HepG2 (cell line): ENCODE measurements around the gene PBX4. TPM values are rescaled to one million over a fixed set of nuclear protein-coding genes. Genes with fewer than 3 reads are reported as not detected.

Source experiments
- ATAC-seq: fragments of 200-7000 bp; cut with Tn5 transposase; 3 replicates; pipeline ENCODE4 v1.9.1; 2020; ENCODE audit warnings: mild to moderate bottlenecking, moderate library complexity
- BruUV-seq: library from RNA; stranded (reverse); fragments of 400-500 nt; replicated peaks from 2 replicates; lab custom pipeline; 2021; lab: Mats Ljungman, UMichigan
- CTCF ChIA-PET: fragments of 300-600 bp; formaldehyde crosslinking; extraction: SDS; loops from one replicate; lab custom pipeline; 2021; ENCODE audit warnings: low total read pairs, inconsistent platforms, low intra/inter-chr PET ratio; lab: Yijun Ruan, JAX
- POLR2A ChIA-PET: fragments of 350-600 bp; sonication (Branson Sonifier 250); formaldehyde crosslinking; loops from one replicate; lab custom pipeline; 2020; ENCODE audit warnings: antibody characterized with exemption, inconsistent platforms; lab: Yijun Ruan, JAX
- DNase-seq: peaks from one replicate; pipeline ENCODE4 v3.0.0-alpha.2; 2015; ENCODE audit warnings: low spot score
- FAIRE-seq: peaks from 3 replicates; lab custom pipeline; 2011; peaks lifted over from hg19 to GRCh38; lab: Jason Lieb, UNC
- H2AFZ ChIP-seq: one replicate; pipeline ENCODE4 v1.6.1; 2011; ENCODE audit warnings: low read length, inconsistent platforms
- H3K27ac ChIP-seq: fragments of 300-600 bp; 3 replicates; pipeline ENCODE4 v1.8.0; 2011; ENCODE audit warnings: mixed run types, mild to moderate bottlenecking, mixed read lengths, low read length, inconsistent platforms; ENCODE audit not compliant: insufficient read depth; ENCODE audit errors: extremely low read length
- H3K27me3 ChIP-seq, 2 experiments: fragments of 200-600 bp in 1 of 2; 2 replicates in 1 of 2; 3 replicates in 1 of 2; pipeline versions ENCODE4 v1.6.0 to v1.8.0; 2011; ENCODE audit warnings: low read length in 2 of 2, mild to moderate bottlenecking in 2 of 2, moderate library complexity in 2 of 2, inconsistent platforms in 1 of 2; ENCODE audit not compliant: insufficient read depth in 2 of 2, control insufficient read depth in 1 of 2
- H3K36me3 ChIP-seq, 2 experiments: fragments of 200-600 bp in 1 of 2; replicated peaks in 1 of 2; 2 replicates in 1 of 2; 3 replicates in 1 of 2; pipeline versions ENCODE4 v1.5.1 to v1.8.0; 2011; ENCODE audit warnings: low read length in 2 of 2, inconsistent platforms in 1 of 2; ENCODE audit not compliant: insufficient read depth in 2 of 2, control insufficient read depth in 1 of 2
- H3K4me1 ChIP-seq: 2 replicates; pipeline ENCODE4 v1.5.1; 2012; ENCODE audit warnings: low read length, inconsistent platforms; ENCODE audit not compliant: insufficient read depth
- H3K4me2 ChIP-seq: 2 replicates; pipeline ENCODE4 v1.6.0; 2011; ENCODE audit warnings: low read depth, low read length, inconsistent platforms
- H3K4me3 ChIP-seq, 3 experiments: fragments of 200-600 bp in 1 of 3; sonication (generic), shearing (Covaris generic) in 1 of 3; replicated peaks in 1 of 3; 2 replicates each; pipeline ENCODE4 v1.5.1; 2011 to 2016; ENCODE audit warnings: low read length in 3 of 3, inconsistent platforms in 2 of 3, low read depth in 2 of 3, mild to moderate bottlenecking in 2 of 3, control low read depth in 1 of 3, mixed read lengths in 1 of 3; ENCODE audit not compliant: insufficient read depth in 1 of 3
- H3K79me2 ChIP-seq: one replicate; pipeline ENCODE4 v1.6.1; 2011; ENCODE audit warnings: low read length, inconsistent platforms; ENCODE audit not compliant: insufficient read depth
- H3K9ac ChIP-seq: 2 replicates; pipeline ENCODE4 v1.6.0; 2011; ENCODE audit warnings: mild to moderate bottlenecking, low read depth, low read length, inconsistent platforms; ENCODE audit not compliant: insufficient read depth
- H3K9me3 ChIP-seq: 2 replicates; pipeline ENCODE4 v1.5.1; 2012; ENCODE audit warnings: mild to moderate bottlenecking, low read length
- H4K20me1 ChIP-seq: 2 replicates; pipeline ENCODE4 v1.6.0; 2011; ENCODE audit warnings: inconsistent platforms, mild to moderate bottlenecking, low read length, moderate library complexity; ENCODE audit not compliant: insufficient read depth
- NFRKB ChIP-seq: fragments of 450-650 bp; IDR thresholded peaks from 2 replicates; pipeline ENCODE4 v1.6.1; 2017
- NR2C2 ChIP-seq: sonication (generic); formaldehyde crosslinking; IDR thresholded peaks from 2 replicates; pipeline ENCODE4 v1.4.0; 2020; ENCODE audit warnings: missing genetic modification reagents, mild to moderate bottlenecking, moderate library complexity, borderline replicate concordance
- NR2F6 ChIP-seq, 2 experiments: IDR thresholded peaks; 2 replicates each; pipeline ENCODE4 v1.6.1; 2016; ENCODE audit warnings: antibody characterized with exemption in 1 of 2, mild to moderate bottlenecking in 1 of 2
- REPIN1 ChIP-seq: sonication (generic); formaldehyde crosslinking; IDR thresholded peaks from 2 replicates; pipeline ENCODE4 v1.8.0; 2022; ENCODE audit warnings: missing genetic modification reagents, low read depth, mild to moderate bottlenecking, borderline replicate concordance
- SRY ChIP-seq: sonication (generic); formaldehyde crosslinking; IDR thresholded peaks from 2 replicates; pipeline ENCODE4 v1.8.0; 2022; ENCODE audit warnings: mild to moderate bottlenecking, missing genetic modification reagents
- ZMYM4 ChIP-seq: sonication (generic); formaldehyde crosslinking; IDR thresholded peaks from 2 replicates; pipeline ENCODE4 v1.8.1; 2023; ENCODE audit warnings: mild to moderate bottlenecking, missing genetic modification reagents
- ZNF496 ChIP-seq: sonication (generic); formaldehyde crosslinking; IDR thresholded peaks from 2 replicates; pipeline ENCODE4 v1.8.1; 2023; ENCODE audit warnings: mild to moderate bottlenecking, moderate library complexity, missing genetic modification reagents; ENCODE audit not compliant: insufficient replicate concordance
- ZNF546 ChIP-seq: sonication (generic); formaldehyde crosslinking; conservative IDR thresholded peaks from 2 replicates; pipeline ENCODE4 v1.8.1; 2023; ENCODE audit warnings: mild to moderate bottlenecking, missing genetic modification reagents
- ZNF598 ChIP-seq: sonication (generic); formaldehyde crosslinking; IDR thresholded peaks from 2 replicates; pipeline ENCODE4 v1.5.1; 2020; ENCODE audit warnings: mild to moderate bottlenecking, missing genetic modification reagents, borderline replicate concordance
- ZNF816 ChIP-seq: sonication (generic); formaldehyde crosslinking; IDR thresholded peaks from 2 replicates; pipeline ENCODE4 v1.8.0; 2022; ENCODE audit warnings: missing genetic modification reagents, mild to moderate bottlenecking, borderline replicate concordance
- WGBS: methylation state at CpG from one replicate; pipeline ENCODE4 v1.1.6; 2017; ENCODE audit warnings: low lambda C conversion rate; 5-methylcytosine and 5-hydroxymethylcytosine counted together
- in situ Hi-C: cut with HindIII; loops from 2 replicates; pipeline ENCODE4 v1.10.0; 2017; ENCODE audit warnings: low pct_unique_long_range_greater_than_20kb; ENCODE audit not compliant: extremely low pct_ligation_motif_present
- intact Hi-C: fragments of 100-400 bp; cut with micrococcal nuclease; formaldehyde crosslinking; loops from one replicate; pipeline ENCODE4 v1.10.0; 2022; ENCODE audit not compliant: unreplicated experiment
- polyA plus RNA-seq, 8 experiments: library from polyadenylated mRNA; depleted of rRNA in 3 of 8; stranded (reverse) in 7 of 8; unstranded in 1 of 8; fragments of >200 nt; fragmentation: Illumina TruSeq in 4 of 8; extraction: Trizol in 4 of 8; gene quantifications; 2 replicates each; pipeline versions ENCODE4 v1.2.1 to v1.2.3, GENCODE V29; 2011 to 2016; ENCODE audit warnings: low read depth in 4 of 8, missing spikeins in 1 of 8, mixed read lengths in 1 of 8; ENCODE audit not compliant: insufficient read depth in 1 of 8
- total RNA-seq, 5 experiments: library from RNA; depleted of rRNA; stranded (reverse); fragments of >200 nt; fragmentation: Illumina TruSeq; extraction: Trizol; gene quantifications; 2 replicates each; pipeline ENCODE4 v1.2.3, GENCODE V29; 2016; ENCODE audit warnings: low read depth in 1 of 5
- TF ChIP-seq, protein P1 (sequence below): sonication (generic); formaldehyde crosslinking; IDR thresholded peaks from 2 replicates; pipeline ENCODE4 v1.4.0; 2020; ENCODE audit warnings: low read depth, mild to moderate bottlenecking, missing genetic modification reagents
- TF ChIP-seq, protein P2 (sequence below): IDR thresholded peaks from 2 replicates; pipeline ENCODE4 v1.6.1; 2016; ENCODE audit warnings: low read depth
- TF ChIP-seq, protein P3 (sequence below): sonication (generic); formaldehyde crosslinking; IDR thresholded peaks from 2 replicates; pipeline ENCODE4 v1.9.0; 2022; ENCODE audit warnings: low read depth, missing genetic modification reagents

Gene PBX4
- total and polyA plus RNA-seq, 2 of the 13 experiments (the other 11 are each of a cell fraction or from before 2014, with no cell fraction given): not detected

DNA sequence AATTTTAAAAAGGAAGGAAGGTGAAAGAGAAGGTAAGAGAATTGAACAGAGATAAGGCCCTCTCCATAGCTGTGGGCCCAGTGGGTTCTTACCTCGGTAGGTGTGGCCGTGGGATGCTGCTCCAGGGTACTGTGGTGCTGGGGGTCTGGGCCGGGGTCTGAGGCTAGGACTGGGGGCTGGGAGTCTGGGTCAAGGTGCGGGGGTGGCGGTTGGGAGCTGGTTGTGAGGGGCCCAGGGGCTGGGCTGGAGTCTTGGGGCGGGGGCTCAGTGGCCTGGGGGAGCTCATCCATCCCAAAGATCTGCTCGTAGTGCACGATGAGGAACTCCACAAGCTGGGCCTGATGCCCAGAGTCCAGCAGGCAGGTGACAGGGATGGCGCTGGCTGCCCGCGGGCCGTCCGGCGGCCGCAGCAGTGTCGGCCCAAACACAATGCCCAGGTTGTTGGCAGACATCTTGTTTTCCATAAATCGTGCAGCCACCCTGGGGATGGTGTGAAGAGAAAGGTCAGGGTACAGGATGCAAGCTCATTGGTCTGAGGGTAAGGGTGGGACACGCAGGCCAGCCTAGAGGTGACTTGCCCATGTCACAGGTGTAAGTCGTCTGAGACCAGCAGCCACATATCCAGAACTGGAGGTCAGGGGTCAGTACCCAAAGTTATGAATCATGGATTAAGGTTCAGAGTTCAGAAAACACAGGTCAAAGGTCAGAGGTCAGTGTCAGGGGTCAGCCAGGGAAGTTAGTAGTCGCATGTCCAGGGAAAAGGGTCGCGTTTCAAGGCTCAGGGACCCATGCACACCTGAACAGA is 15.4 kb upstream of the PBX4 start:
- 98% methylated on average over 18 of the region's 22 CpGs for WGBS

More for the DNA sequence above, 15.4 kb upstream of the PBX4 start:
- no peak for FAIRE-seq
- ATAC-seq: no peak
- no peak overlapping the region for H3K9ac ChIP-seq
- no TSS peak for BruUV-seq
- in situ Hi-C loops (no loop called here), intact Hi-C loops (no loop called here)
- no peaks in the 10 kb centered on the region for H3K4me1 ChIP-seq
- TF ChIP-seq ZMYM4 (CRISPR knock-in tag): no peak
- TF ChIP-seq, protein P1, sequence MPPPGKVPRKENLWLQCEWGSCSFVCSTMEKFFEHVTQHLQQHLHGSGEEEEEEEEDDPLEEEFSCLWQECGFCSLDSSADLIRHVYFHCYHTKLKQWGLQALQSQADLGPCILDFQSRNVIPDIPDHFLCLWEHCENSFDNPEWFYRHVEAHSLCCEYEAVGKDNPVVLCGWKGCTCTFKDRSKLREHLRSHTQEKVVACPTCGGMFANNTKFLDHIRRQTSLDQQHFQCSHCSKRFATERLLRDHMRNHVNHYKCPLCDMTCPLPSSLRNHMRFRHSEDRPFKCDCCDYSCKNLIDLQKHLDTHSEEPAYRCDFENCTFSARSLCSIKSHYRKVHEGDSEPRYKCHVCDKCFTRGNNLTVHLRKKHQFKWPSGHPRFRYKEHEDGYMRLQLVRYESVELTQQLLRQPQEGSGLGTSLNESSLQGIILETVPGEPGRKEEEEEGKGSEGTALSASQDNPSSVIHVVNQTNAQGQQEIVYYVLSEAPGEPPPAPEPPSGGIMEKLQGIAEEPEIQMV (CRISPR knock-in tag): no peak
- TF ChIP-seq SRY: no peak
- TF ChIP-seq REPIN1 (CRISPR knock-in tag): no peak
- peak; percentile 41; the same call in 1 of the 2 replicates for TF ChIP-seq NR2C2 (CRISPR knock-in tag)
- TF ChIP-seq ZNF816 (CRISPR knock-in tag): no peak
- no peak for TF ChIP-seq ZNF496
- TF ChIP-seq, protein P2, sequence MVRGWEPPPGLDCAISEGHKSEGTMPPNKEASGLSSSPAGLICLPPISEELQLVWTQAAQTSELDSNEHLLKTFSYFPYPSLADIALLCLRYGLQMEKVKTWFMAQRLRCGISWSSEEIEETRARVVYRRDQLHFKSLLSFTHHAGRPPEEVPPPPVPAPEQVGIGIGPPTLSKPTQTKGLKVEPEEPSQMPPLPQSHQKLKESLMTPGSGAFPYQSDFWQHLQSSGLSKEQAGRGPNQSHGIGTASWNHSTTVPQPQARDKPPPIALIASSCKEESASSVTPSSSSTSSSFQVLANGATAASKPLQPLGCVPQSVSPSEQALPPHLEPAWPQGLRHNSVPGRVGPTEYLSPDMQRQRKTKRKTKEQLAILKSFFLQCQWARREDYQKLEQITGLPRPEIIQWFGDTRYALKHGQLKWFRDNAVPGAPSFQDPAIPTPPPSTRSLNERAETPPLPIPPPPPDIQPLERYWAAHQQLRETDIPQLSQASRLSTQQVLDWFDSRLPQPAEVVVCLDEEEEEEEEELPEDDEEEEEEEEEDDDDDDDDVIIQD (CRISPR knock-in tag): no peak
- TF ChIP-seq NR2F6 (IDR thresholded peaks at IDR 0.05): peak; percentile 55; the same call in 1 of the 2 replicates
- no peak for TF ChIP-seq NR2F6 (CRISPR knock-in tag; IDR thresholded peaks at IDR 0.05)
- no peak for TF ChIP-seq ZNF546
- TF ChIP-seq, protein P3, sequence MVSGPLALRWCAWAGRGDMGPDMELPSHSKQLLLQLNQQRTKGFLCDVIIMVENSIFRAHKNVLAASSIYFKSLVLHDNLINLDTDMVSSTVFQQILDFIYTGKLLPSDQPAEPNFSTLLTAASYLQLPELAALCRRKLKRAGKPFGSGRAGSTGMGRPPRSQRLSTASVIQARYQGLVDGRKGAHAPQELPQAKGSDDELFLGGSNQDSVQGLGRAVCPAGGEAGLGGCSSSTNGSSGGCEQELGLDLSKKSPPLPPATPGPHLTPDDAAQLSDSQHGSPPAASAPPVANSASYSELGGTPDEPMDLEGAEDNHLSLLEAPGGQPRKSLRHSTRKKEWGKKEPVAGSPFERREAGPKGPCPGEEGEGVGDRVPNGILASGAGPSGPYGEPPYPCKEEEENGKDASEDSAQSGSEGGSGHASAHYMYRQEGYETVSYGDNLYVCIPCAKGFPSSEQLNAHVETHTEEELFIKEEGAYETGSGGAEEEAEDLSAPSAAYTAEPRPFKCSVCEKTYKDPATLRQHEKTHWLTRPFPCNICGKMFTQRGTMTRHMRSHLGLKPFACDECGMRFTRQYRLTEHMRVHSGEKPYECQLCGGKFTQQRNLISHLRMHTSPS: no peak
- no peak for TF ChIP-seq ZNF598 (CRISPR knock-in tag)
- no peak for TF ChIP-seq NFRKB
- no peaks in the 10 kb centered on the region for H3K9me3 ChIP-seq
- no peak overlapping the region for H3K4me2 ChIP-seq
- no peaks in the 10 kb centered on the region for H3K79me2 ChIP-seq
- no peak overlapping the region for H2AFZ ChIP-seq
- no peak for DNase-seq
- no peaks in the 10 kb centered on the region for H3K36me3 ChIP-seq
- ChIA-PET POLR2A (no interaction called here), CTCF (no interaction called here)
- H3K27me3 ChIP-seq: no peaks in the 10 kb centered on the region
- H3K4me3 ChIP-seq: no peak overlapping the region
- H3K27ac ChIP-seq: no peak overlapping the region
- no peaks in the 10 kb centered on the region for H4K20me1 ChIP-seq
